Choroid plexus epithelial cell (primary cell): Measurements from ENCODE around the gene CITED1.
A peak's percentile ranks its signal among the peaks of the same experiment; 100 is the strongest.

ENCODE experiments used
- DNase-seq: peaks from one replicate; pipeline ENCODE4 v3.0.0-alpha.2; 2010; ENCODE audit warnings: low read depth
- H3K4me3 ChIP-seq: 2 replicates; pipeline ENCODE4 v1.5.1; 2011; ENCODE audit warnings: low read depth, mild to moderate bottlenecking, control low read depth, low read length, moderate library complexity
- CTCF ChIP-seq: conservative IDR thresholded peaks from 2 replicates; pipeline ENCODE4 v1.5.1; 2011; ENCODE audit warnings: low read depth, mild to moderate bottlenecking, control low read depth, inconsistent platforms, low read length, moderate library complexity

CITED1 gene

GRCh38 chrX:72299891-72300630 lies 5.7 kb downstream of the CITED1 start:
- DNase-seq, result no peak
- H3K4me3 ChIP-seq, result no peak overlapping the region
- TF ChIP-seq CTCF, result no peak

DNA sequence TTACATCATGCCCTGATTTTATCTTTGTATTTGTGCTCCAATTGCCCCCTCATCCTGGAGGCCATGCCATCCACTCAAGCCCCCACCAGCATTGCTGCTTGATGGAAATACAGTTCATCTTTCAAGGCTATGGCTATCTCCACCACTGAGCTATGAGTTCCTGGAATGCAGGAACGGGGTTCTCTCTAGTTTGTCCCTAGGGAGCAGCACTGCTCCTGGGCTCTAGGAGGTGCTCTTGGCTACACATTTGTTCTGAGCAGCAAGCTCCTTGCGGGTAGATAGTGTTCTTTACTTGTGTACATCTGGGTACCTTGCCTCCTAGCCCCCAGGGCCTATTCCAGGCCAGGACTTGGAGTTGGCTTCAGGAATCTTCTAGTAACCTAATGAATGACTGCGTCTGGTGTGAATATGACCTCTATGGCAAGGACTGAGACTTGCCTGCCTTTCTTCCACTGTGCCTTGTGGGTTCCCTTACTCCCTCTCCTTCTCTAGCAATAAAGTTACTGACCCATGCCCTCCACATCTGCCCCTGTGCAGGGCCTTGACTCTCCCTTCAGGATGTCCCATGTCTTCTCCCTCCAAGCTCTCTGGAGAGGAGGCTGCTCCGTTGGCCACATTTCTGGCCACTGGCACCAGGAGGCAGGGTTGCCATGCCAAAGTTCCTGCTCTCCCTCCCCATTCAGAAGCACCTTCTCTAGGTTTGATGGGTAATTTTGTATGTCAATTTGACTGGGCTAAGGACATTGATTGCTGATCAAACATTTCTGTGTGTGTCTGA lies 7.6 kb downstream of the CITED1 start:
- peak; percentile 55 for TF ChIP-seq CTCF
- H3K4me3 ChIP-seq, result no peak overlapping the region
- peak; percentile 50 for DNase-seq

- no peak overlapping the region for H3K4me3 ChIP-seq
- TF ChIP-seq CTCF, result no peak
- no peak for DNase-seq
Observed at GRCh38 chrX:72296991-72297390, 8.7 kb downstream of the CITED1 start.

- H3K4me3 ChIP-seq, result no peak overlapping the region
- DNase-seq, result no peak
- TF ChIP-seq CTCF, result no peak
Observed at GRCh38 chrX:72295745-72296144, 10.0 kb downstream of the CITED1 start.

GRCh38 chrX:72294497-72294896 lies 11.2 kb downstream of the CITED1 start:
- DNase-seq, result no peak
- no peak for TF ChIP-seq CTCF
- no peak overlapping the region for H3K4me3 ChIP-seq

DNA sequence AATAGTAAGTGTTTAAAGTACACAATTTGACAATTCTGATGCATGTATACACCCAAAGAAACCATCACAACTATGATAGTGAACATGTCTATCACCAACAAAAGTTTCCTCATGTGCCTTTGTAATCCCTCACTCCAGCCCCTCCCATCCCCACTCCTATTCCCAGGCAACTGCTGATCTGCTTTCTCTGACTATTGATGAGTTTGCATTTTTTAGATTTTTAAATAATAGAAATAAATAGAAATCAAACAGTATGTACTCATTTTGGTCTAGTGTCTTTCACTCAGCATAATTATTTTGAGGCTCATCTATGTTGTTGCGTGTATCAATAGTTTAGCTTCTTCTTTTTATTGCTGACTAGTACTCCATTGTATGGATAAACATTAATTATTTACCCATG lies 23.4 kb downstream of the CITED1 start:
- no peak for DNase-seq
- H3K4me3 ChIP-seq, result no peak overlapping the region
- no peak for TF ChIP-seq CTCF
